UCSD-AML1 (cell line): ENCODE results near the gene SLC22A25.
"Not testable (repeated sequence)": the region's sequence is repeated elsewhere in the genome, so short reads cannot be mapped to it uniquely, and the experiment has no call there.

Experiments
- DNase-seq: peaks from one replicate; lab custom pipeline; 2025; ENCODE audit not compliant: unreplicated experiment; lab: John Stamatoyannopoulos, UW

Gene SLC22A25

DNA sequence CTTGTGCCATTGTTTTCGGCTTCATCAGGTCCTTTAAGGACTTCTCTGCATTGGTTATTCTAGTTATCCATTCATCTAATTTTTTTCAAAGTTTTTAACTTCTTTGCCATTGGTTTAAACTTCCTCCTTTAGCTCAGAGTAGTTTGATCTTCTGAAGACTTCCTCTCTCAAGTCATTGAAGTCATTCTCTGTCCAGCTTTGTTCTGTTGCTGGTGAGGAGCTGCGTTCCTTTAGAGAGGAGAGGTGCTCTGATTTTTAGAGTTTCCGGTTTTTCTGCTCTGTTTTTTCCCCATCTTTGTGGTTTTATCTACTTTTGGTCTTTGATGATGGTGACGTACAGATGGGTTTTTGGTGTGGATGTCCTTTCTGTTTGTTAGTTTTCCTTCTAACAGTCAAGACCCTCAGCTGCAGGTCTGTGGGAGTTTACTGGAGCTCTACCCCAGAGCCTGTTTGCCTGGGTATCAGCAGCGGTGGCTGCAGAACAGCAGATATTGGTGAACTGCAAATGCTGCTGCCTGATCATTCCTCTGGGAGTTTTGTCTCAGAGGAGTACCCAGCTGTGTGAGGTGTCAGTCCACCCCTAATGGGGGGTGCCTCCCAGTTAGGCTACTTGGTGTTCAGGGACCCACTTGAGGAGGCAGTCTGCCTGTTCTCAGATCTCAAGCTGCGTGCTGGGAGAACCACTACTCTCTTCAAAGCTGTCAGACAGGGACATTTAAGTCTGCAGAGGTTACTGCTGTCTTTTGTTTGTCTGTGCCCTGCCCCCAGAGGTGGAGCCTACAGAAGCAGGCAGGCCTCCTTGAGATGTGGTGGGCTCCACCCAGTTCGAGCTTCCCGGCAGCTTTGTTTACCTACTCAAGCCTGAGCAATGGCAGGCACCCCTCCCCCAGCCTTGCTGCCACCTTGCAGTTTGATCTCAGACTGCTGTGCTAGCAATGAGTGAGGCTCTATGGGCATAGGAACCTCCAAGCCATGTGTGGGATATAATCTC, 7.6 kb downstream of the SLC22A25 start:
- DNase-seq, result not testable (repeated sequence)

DNA sequence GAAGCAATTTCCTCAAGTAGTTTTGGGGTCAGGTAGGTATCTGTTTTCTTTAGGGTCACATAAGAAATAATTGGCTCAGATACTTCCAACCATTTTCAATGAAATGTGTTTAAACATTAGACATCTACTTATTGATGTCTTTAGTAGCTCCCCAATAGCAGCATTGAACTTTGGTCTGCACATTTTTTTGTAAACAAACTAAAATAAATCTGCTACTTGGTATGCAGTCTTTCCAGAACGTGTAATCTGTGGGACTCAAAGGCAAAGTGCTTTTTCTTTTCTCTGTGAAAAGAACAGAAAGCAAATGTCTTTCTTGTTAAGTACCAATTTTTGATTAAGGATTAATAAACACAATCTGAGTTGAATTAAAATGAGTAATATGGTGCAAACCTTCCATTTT, 13.6 kb downstream of the SLC22A25 start:
- DNase-seq, result no peak

DNA sequence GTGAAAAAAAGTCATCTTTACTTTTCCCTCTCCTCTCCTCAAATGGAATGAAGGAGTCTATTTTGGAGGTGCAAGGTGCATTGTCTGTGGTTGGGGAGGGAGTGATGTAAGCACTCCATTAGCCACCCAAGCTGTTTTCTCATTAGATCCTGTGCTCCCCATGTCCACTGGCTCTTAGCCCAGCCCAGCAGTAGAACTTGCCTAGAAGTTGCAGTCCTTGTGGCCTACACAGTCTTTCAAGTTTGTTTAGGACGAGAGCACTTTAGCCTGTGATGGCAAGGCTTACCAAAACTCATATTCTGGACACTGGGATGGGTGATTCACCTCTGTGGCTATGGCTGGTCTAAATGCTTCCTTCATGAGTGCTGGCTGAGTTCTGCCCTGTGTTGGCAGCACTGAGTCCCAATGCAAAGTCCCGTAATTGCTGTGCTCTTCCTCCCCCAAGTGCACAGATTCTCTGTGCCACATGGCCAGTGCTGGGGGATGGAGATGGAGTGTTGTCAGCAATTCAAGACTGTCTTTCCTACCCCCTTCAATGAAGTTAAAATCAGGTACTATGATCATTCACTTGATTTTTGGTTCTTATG, 15.8 kb downstream of the SLC22A25 start:
- DNase-seq, result no peak

DNA sequence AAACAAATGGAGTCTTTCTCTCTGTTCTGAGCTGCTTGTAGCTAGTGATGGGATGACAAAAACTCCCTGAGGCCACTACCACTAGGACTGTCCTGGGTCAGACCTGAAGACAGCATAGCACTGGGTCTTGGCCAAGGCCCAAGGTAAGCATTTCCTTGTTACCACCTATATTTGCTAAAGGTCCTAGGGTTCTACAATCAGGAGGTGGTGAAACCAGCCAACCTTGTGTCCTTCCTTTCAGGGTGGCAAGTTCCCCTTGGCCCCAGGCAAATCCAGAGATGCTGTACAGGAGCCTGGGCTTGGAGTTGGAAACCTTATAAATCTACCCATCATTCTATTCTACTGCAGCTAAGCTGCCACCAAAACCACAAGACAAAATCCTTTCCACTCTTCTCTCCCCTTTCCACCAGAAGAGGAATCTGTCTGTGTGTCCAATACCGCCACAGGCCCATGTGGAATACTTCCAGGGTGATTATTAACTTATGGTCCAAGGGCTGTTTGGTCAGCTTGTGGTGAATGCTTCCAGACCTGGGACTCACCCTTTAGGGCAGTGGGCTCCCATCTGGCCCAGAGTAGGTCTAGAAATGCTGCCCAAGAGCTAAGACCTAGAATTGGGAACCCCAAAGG, 16.8 kb downstream of the SLC22A25 start:
- no peak for DNase-seq

DNA sequence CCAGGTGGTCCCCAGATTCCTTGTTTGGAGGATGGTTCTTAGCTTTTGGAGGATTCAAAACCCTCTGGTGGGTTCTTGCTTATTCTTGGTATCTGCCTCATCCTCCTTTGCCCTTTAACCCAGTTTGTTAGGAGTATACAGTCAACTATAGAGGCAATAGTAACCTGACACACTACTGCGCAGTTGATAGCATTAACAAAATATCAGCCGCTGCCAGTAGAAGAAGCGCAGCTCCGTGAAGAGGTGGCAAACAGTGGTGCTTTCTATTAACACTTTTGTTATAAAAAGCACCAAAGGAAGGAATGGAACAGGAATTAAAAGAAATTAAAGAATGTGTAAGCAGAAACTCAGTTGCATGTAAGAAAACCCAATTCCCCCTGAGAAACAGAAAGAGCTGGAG, 29.3 kb downstream of the SLC22A25 start:
- no peak for DNase-seq

DNA sequence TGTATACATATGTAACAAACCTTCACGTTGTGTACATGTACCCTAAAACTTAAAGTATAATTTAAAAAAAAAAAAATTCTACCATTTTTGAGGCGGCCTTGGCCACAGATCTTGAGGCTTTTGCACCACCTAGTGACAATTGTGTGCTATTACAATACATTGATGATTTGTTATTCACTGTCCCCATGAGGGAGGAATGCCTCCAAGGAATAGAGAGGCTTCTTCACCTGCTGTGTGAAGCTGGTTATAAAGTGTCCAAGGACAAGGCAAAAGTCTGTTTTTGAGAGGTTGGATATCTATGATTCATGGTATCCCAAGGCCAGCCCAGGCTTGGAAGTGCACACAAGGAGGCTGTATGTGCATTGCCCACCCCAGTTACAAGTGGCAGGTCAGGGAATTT, 30.7 kb downstream of the SLC22A25 start:
- no peak for DNase-seq

DNA sequence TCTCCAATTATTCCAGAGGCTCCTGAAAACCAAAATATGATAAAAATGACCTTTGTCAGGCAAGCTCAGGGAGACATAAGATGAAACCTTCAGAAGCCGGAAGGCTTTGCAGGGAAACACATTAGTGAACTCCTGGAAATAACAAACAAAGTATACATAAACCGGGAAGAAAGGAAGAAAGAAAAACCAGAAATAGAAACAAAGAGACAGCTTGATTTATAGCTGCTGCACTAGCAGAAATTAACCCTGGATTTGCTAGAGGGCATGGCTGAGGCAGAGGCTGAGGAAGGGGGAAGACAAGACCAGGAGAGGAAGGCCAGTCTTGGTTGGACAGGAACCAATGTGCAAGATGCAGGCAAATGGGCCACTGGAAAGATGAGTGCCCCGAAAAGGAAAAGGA, 33.3 kb downstream of the SLC22A25 start:
- DNase-seq, result no peak
